Stimulated activated naive CD4-positive, alpha-beta T cell (primary cell): ENCODE results near the gene HS3ST3B1.

Experiments
- DNase-seq, 6 experiments: peaks; one replicate each; lab custom pipeline; 2025; lab: John Stamatoyannopoulos, UW

HS3ST3B1 gene

DNA sequence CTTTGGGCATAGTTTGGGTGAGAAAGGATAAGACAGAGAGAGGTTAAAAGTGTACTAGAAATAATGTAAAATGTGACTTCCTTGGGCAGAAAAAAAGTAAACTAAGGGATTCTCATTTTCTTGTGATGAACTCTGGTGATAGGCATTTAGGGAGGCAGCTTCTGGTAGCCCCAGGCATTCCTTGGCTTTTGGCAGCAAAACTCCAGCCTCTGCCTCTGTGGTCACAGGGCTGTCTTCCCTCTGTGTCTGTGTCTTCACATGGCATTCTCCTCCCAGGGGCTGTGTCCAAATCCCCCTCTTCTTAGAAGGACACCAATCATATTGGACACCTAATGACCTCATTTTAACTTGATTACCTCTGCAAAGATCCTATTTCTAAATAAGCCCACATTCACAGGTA is 54.7 kb downstream of the HS3ST3B1 start:
- DNase-seq, result no peak

DNA sequence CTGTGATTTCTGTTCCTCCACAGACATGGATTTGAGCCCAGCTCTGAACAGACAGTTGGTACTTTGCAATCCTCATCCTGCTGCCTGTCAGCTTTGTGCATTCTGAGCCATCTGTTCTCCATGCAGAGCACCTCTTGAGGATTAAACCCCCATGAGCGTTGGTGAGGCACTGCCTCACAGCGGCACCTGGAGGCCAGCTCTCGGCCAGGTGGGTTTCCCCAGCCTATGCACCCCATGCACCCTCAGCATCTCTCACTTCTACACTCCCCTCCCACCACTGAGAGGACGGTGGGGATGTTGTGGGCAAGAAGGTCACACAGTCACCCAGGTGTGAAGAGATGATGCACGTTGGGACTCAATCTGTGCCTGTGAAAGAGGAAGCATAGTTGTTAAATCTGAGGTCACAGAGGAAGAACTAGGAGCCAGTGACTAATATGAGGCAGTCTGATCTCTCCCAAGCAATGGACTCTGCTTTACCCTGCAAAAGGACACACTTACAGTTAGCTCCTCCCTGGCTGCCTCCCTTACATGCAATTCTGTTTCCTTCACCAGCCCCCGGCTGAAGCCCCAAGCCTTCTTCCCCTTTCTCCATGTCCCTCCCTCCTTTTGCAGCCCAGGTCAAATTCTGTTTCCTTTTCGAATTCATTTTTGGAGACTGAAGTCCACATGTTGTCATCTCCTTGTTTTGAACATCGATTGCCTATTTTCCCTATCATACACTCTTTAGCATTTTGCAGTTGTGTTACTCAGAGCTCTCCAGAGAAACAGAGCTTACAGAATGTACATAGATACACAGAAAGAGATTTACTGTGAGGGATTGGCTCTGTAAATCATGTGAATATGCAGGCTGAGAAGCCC is 58.5 kb downstream of the HS3ST3B1 start:
- DNase-seq, result no peak

DNA sequence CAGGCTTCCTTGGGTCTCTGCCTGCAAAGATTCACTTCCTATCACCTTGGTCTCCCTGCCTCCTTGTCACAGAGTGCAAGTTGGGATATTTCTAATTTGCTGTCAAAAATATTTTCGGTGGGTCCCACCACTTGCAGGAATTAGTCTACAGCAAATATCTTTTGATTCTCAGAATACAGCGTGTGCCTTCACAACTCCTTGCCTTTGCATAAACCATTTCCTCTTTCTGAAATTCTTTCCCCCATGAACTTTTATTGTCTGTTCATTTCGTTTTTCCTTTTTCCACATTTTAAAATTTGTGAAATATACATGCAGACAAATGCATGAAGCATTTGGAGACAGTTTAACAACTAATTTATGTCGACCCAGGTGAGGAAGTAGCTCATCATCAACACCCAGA is 60.0 kb downstream of the HS3ST3B1 start:
- no peak for DNase-seq

DNA sequence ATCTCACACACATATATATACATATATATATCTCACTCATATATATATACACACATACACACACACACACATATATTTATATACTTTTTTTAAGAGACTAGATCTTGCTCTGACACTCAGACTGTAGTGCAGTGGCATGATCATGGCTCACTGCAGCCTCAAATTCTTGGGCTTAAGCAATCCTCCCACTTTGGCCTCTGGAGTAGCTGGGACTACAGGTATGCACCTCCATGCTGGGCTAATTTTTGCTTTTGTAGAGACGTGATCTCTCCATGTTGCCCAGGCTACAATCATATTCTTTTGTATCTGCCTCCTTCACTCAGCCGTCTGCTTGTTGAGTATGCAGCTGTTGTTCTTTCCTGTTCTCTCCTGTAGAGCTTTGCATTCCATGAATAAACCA is 60.6 kb downstream of the HS3ST3B1 start:
- DNase-seq, result no peak

GRCh38 chr17:14361945-14362508 is 61.1 kb downstream of the HS3ST3B1 start:
- DNase-seq, result no peak

DNA sequence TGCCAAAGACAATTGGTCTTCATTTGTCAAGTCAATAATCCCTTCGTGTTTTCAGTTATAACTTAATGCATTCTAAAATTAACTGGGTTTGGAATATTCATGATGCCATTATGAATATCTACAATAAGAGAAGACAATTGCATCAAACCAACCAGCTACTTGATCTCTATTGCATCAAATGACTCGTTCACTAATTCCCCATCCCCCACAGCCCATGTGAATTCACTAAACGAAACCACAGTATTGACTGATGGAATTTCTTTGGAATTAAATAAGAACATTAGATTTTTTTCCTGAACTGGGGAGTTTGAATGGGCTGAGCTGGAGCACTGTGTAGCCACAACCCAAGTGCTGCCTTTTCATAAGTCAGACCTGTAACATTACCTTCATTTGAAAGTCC is 65.3 kb downstream of the HS3ST3B1 start:
- no peak for DNase-seq

DNA sequence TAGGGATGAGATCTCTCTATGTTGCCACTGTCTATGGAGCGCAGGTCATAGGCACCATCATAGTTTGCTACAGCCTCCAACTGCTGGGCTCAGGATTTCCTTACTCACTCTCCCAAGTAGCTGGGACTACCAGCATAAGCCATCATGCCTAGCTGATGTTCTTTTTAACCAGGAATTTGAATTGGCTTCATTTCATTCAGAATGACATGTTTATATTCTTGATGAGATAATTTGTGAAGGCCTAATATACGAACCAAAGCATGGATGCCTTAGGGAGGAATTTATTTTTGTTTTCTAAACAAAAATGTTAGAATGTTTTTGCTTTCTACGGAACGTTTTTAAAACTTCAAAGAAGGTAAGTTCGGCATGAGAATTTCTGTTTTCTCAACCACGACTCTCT is 71.6 kb downstream of the HS3ST3B1 start:
- DNase-seq, result no peak

DNA sequence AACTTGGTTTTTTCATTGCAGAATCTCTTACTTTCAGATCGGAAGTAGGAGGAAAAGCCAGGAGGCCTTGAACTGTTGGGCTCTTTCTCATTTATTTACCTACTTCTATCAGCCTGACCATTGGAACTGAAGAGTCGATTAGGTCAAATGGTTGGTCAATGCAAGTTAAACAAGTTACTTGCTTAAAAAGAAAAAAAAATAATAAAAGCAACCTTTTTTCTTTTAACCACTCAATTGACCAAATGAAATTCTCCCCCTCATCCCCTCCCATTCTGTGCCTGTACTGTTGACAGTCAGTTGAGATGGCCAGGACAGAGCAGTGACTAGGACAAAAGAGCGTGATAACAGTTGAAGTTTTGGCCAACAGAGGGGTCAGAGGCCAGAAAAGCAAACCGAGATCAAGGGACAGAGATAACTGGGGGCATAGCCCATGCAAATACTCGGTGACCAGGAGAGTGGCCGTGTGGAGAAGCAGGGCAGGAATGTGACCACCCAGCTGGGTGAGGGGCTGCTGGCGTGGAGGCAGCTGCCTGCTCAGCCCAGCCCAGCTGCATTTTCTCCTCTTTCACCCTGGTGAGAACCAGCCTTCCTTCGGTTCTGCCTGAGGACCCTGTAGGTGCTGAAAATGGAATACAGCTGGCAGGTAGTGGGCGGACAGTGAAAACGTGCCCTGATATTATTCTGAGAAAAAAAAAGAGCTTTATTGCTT is 72.2 kb downstream of the HS3ST3B1 start:
- DNase-seq, result no peak

GRCh38 chr17:14373614-14374259 is 72.9 kb downstream of the HS3ST3B1 start:
- DNase-seq, result no peak

DNA sequence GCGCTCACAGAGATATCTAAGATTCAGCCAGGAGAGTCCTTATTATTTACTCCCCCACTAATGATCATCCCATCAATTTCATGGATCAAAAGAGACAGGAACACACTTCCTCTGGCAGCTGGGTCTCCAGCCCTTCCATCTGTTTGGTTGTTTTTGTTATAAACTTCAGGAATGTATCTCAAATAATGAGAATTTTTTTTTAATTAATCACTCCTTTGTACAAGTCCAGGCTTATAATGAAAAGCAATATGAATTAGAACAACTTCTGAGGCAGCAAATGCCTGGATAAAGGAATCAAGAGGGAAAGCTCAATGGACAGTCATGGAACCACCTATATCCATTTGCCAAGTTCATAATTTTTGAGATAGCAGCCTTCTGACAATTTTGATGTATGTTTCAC is 73.4 kb downstream of the HS3ST3B1 start:
- no peak for DNase-seq

GRCh38 chr17:14376666-14377065 is 75.8 kb downstream of the HS3ST3B1 start:
- no peak for DNase-seq

DNA sequence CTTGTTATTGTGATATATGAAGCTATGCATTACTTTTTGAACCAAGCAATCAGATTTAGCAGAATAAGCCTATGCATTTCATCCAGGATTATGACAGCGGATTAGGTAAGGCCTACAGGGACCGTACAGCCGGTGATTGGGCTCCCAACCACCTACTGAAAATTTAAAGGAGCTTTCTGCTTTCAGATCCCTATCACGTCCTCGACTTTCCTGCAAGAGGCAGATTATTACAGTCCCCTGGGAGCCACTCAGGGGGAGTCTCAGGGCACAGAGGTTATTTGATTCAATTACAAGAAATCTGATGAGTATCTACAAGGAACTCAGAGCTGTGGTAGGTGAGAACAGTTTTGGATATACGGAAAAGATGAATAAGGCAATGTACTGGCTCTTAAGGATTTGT is 80.7 kb downstream of the HS3ST3B1 start:
- no peak for DNase-seq

- no peak for DNase-seq
Measured at GRCh38 chr17:14387036-14387435, 86.2 kb downstream of the HS3ST3B1 start.

GRCh38 chr17:14389681-14390080 is 88.8 kb downstream of the HS3ST3B1 start:
- no peak for DNase-seq

DNA sequence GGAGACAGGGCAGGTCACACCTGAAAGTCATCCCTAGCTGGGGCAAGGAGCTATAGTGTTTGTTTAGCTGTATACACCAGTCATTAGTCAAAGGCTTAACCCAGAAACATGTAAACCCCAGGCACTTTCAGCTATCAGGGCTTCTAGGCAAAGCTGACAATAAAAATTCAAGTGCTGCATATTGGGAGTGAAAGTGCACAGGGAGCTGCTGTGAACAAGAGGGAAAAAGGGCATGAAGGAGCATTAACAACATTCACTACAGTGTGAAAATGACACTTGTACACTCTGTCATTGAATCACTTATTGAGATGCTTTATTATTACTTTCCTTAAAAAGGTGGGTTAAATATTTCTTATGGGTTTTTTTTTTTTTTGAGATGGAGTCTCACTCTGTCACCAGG is 92.8 kb downstream of the HS3ST3B1 start:
- DNase-seq, result no peak

- no peak for DNase-seq
Measured at GRCh38 chr17:14395255-14395654, 94.4 kb downstream of the HS3ST3B1 start.

- DNase-seq, result no peak
Measured at GRCh38 chr17:14396547-14396946, 95.7 kb downstream of the HS3ST3B1 start.

DNA sequence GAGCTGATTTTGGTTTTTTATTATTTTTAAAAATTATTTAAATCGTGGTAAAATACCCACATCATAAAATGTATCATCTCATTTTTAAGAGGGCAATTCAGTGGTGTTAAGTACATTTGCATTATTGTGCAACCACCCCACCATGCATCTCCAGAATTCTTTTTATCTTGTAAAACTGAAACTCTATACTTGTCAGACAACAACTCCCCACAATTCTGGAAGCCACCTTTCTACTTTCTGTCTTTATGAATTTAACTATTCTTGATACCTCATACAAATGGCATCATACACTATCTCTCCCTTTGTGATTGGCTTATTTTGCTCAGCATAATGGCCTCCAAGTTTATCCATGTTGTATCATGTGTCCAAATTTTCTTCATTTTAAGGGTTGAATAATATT is 97.9 kb downstream of the HS3ST3B1 start:
- DNase-seq, result no peak
